Suppressor macrophage treated with lipopolysaccharide for 4 hours (primary cell): ENCODE results near the gene RNU6-7.

Source experiments
- DNase-seq: peaks from one replicate; pipeline ENCODE4 v3.0.0-alpha.2; 2020

RNU6-7 gene

DNA sequence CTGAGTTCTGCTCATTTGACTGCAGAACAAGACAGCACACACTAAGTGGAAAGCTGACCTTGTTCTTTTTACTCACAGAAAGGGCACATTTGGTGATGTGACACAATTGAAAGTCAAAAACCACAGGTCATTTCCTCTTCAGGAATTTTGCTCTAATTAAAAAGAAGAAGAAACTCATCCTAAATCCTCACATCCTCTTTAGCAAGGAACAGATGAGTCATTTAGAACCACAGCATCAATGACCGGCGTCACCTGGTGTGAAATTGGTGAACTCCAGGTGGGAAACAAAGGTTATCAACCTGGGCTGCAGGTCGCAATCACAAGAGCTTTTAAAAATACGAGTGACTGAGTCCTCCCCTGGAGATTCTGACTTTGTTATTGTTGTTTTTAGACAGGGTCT, 4.1 kb downstream of the RNU6-7 start:
- peak; percentile 56 for DNase-seq

- DNase-seq, result no peak
These were observed 4.7 kb downstream of the RNU6-7 start for GRCh38 chr14:32206552-32206951.

DNA sequence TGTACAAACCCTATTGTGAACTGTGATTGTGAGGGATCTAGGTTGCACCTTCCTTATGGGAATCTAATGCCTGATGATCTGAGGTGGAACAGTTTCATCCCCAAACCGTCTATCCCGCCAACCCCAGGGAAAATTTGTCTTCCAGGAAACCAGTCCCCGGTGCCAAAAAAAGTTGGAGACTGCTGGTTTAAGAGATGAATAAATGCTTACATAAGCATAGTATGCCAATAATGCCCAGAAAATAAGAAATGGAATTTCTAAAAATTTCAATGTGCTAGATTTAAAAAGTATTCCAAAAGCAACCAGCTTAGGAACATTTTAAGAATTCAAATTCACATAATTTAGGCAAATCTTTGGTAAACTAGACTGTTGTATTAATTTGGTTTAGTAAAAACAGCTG, 6.6 kb downstream of the RNU6-7 start:
- DNase-seq, result no peak

GRCh38 chr14:32209471-32209870, 7.6 kb downstream of the RNU6-7 start:
- no peak for DNase-seq

- DNase-seq, result no peak
These were observed 9.2 kb downstream of the RNU6-7 start for GRCh38 chr14:32211068-32211404.

DNA sequence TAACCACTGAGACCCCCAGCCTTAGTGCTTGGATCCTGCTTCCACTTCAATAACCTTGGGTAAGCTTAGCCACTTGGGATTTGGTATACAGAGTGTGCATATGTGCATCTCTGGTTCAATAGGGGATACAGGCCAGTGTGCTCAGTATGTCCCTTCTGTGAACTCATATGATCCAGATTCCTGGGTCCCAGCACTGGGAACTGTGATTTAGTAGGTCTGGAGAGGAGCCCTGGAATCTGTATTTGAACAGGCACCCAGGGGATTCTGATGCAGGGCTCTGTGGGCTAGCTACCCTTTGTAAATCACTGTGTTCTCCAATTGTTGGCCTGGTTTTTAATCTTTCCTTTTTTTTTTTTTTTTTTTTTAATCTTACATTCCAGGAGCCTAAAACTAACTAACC, 11.0 kb downstream of the RNU6-7 start:
- no peak for DNase-seq

GRCh38 chr14:32217301-32217700, 15.5 kb downstream of the RNU6-7 start:
- no peak for DNase-seq

DNA sequence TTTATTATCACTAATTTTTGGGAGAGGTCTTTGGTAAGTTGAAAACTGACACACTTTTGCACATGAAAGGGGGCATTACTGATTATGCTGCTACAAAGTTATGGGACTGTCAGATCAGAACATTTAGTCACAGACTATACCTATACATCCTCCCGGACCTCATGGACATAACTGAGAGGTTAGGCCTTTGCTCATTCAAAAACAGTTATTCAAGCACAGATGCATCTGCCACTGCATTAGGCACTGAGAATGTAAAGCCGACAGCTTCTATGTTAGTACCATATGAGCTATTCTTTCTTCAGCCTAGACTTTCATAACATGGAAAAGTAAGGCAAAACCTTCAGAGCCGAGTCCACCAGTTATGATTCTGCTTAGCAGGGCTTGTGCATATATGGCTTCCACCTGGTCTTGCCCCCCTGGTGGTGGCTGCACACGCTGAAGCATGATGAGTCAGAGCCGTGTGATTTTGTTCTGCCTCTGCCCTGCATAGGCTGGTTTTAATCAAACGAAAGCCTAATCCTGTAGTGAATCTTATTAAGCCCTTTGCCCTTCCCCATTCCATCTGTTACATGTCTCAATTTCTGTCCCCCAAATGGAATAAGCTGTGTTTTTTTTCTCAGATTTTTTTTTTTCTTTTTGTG, 23.0 kb downstream of the RNU6-7 start:
- DNase-seq, result peak; percentile 14

- no peak for DNase-seq
These were observed 23.6 kb downstream of the RNU6-7 start for GRCh38 chr14:32225378-32225920.

GRCh38 chr14:32226056-32226455, 24.2 kb downstream of the RNU6-7 start:
- DNase-seq, result no peak

DNA sequence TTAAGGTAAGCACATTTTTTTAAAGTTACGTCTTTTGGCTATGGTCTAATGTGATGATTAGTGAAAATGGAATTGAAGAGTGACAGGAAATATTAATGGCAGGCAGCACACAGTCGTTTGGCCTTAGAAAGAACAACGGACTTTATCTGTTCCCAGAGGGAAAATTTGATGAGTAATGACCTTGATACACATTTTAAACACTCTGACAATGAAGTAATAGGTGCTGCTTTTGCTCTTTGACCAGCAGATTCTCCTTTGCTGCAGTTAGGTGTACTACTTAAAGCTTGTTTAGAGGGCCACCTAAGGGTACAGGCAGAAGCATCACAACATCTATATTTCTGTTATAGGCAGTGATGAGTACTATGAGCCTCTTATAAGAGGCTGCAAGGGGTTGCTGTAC, 28.3 kb downstream of the RNU6-7 start:
- no peak for DNase-seq

DNA sequence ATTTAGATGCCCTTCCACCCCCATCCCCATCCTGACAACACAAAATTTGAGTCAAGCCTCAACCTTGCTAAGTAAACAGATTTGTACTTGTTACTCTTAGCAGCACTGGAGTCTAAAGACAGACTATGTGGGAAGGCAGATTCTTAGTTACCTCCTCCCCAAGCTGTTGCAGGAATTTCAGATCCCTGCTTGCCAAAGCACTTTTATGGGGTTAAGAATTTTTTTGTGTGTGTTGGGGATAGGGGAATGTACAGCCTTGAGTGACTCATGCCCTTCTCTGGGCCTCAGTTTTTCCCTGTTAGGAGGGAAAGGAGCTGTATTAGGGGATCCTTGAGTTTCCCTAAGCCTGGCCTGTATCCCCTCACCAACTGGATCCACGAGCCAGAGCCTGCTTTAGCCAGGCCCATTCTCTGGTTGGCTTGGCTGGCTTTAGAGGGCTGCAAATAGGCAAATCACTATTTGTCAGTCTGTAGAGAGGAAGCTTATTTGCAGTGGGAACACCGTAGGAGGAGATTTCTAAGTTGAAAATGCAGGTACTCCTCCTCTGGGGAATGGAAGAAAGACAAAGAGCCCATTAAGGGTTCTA, 28.9 kb downstream of the RNU6-7 start:
- no peak for DNase-seq

GRCh38 chr14:32232481-32232880, 30.6 kb downstream of the RNU6-7 start:
- no peak for DNase-seq

- no peak for DNase-seq
These were observed 31.4 kb downstream of the RNU6-7 start for GRCh38 chr14:32233260-32233659.

- DNase-seq, result peak; percentile 12
These were observed 42.6 kb downstream of the RNU6-7 start for GRCh38 chr14:32244404-32244803.

- no peak for DNase-seq
These were observed 44.9 kb downstream of the RNU6-7 start for GRCh38 chr14:32246751-32247150.

DNA sequence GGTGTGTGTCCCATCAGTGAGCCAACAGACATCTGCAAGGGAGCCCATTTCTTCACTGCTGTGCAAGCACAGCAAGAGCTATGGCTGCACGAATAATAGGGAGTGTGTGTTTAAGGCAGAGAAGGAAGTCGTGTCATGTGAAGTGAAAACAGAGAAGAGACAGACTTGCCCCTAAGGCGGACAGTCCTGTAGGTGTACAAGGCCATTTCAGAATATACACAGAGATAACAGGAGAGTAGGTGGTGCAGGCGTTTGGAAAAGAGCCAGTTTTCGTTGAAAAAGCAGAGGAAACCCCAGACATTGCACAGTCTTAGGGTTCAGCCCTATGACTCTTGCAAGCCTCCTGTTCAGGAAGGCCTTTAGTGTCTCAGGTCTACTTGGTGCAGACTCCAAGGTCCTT, 47.5 kb downstream of the RNU6-7 start:
- DNase-seq, result no peak

DNA sequence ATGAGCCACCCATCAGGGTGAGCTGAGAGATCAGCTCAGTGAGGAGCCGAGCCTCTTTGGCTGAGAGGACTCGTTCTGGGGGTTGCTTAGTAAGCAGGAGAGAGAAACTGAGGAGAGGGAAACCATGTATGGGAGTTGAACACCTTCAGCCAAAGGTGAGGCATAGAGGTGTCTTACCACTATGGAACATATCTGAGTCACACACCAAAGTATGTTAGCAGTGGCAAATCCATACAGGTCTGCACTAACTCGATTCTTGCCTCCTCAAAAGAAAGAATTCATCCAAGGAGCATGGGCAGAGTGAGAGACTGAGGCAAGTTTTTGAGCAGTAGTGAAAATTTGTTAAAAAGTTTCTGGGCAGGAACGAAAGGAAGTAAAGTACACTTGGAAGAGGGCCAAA, 47.9 kb downstream of the RNU6-7 start:
- no peak for DNase-seq

DNA sequence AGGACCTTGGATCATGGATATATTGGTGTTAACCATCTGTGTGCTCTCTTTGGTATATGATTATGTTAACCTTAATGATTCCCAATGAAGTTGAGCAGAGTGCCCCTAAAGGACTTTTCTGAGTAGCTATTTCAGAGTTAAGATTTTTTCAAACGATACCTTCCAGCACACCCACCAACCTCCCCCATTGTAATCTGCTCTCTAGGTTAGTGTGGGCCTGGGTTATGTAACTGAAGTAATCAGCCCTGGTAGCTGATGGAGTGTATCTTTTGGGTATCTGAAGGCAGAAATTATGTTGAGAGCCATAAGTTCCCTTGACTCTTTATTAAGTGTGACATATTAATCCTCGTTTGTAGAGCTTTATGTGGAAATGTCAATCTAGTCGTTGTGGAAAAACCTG, 48.8 kb downstream of the RNU6-7 start:
- no peak for DNase-seq

GRCh38 chr14:32251530-32251929, 49.7 kb downstream of the RNU6-7 start:
- no peak for DNase-seq
